Gastrocnemius medialis (tissue), 4 donors: ENCODE measurements around the gene XPO4. TPM values are rescaled to one million over a fixed set of nuclear protein-coding genes. Genes with fewer than 3 reads are reported as not detected.
"Not testable (repeated sequence)": the region's sequence is repeated elsewhere in the genome, so short reads cannot be mapped to it uniquely, and the experiment has no call there.

ENCODE experiments used
- ATAC-seq, 2 donors: fragments of 150-250 bp; one replicate each; pipeline ENCODE4 v1.9.1; 2016
- DNase-seq, 2 donors: peaks; one replicate each; pipeline ENCODE4 v3.0.0-alpha.2; 2019
- H3K27ac ChIP-seq, 4 donors: fragments of 200-600 bp; sonication (generic); 1 replicate in 1 of 4; 2 replicates in 3 of 4; pipeline ENCODE4 v1.5.1; 2016 to 2018; ENCODE audit warnings: mild to moderate bottlenecking in 2 of 4, moderate library complexity in 1 of 4
- H3K27me3 ChIP-seq, 3 donors: fragments of 200-600 bp; sonication (generic) in 2 of 3; 1 replicate in 1 of 3; 2 replicates in 2 of 3; pipeline versions ENCODE4 v1.5.1 to v1.6.0; 2016 to 2019; ENCODE audit warnings: mild to moderate bottlenecking in 1 of 3, moderate library complexity in 1 of 3
- H3K36me3 ChIP-seq, 2 donors: fragments of 200-600 bp; sonication (generic) in 1 of 2; one replicate each; pipeline ENCODE4 v1.5.1; 2017 to 2018
- H3K4me1 ChIP-seq, 2 donors: fragments of 200-600 bp; sonication (generic) in 1 of 2; one replicate each; pipeline ENCODE4 v1.5.1; 2016 to 2017; ENCODE audit warnings: mild to moderate bottlenecking in 2 of 2
- H3K4me3 ChIP-seq, 4 donors: fragments of 200-600 bp; sonication (generic) in 3 of 4; 1 replicate in 1 of 4; 2 replicates in 3 of 4; pipeline ENCODE4 v1.5.1; 2016 to 2019; ENCODE audit warnings: mild to moderate bottlenecking in 2 of 4
- H3K9me3 ChIP-seq, 3 donors: fragments of 200-600 bp; sonication (generic) in 2 of 3; 1 replicate in 1 of 3; 2 replicates in 2 of 3; pipeline ENCODE4 v1.5.1; 2016 to 2019
- CTCF ChIP-seq, 5 experiments: fragments of 450-650 bp in 3 of 5; fragments of 200-600 bp in 2 of 5; sonication (generic) in 2 of 5; IDR thresholded peaks in 4 of 5; conservative IDR thresholded peaks in 1 of 5; 1 replicate in 4 of 5; 2 replicates in 1 of 5; pipeline ENCODE4 v1.5.1; 2016 to 2019; ENCODE audit warnings: antibody characterized with exemption in 5 of 5, mild to moderate bottlenecking in 3 of 5, moderate library complexity in 3 of 5
- POLR2A ChIP-seq, 2 donors: fragments of 450-650 bp; IDR thresholded peaks; one replicate each; pipeline ENCODE4 v1.6.1; 2017; ENCODE audit warnings: antibody characterized with exemption in 2 of 2, mild to moderate bottlenecking in 2 of 2, moderate library complexity in 2 of 2
- in situ Hi-C, 4 donors: fragments of 200-750 bp; cut with MboI; loops; one replicate each; pipeline versions ENCODE4 v1.15.0 to v1.8.0; 2017; ENCODE audit warnings: low sequenced_read_pairs in 4 of 4
- intact Hi-C: fragments of 100-400 bp; cut with DNase I; formaldehyde crosslinking; loops from one replicate; pipeline ENCODE4 v1.15.1; 2023; ENCODE audit warnings: low total_unique reads
- total RNA-seq, 4 donors: library from RNA; depleted of rRNA; stranded (reverse); fragments of >200 nt; gene quantifications; one replicate each; pipeline versions ENCODE4 v1.1.0 to v1.2.3, GENCODE V29; 2016

Gene XPO4
- total RNA-seq, 4 donors from 2014 or later: 10.0 to 18.7 (median 14.7) TPM

GRCh38 chr13:20924758-20925394 lies 22.3 kb upstream of the XPO4 start:
- Histone ChIP-seq H3K27me3 (no peaks in the 10 kb centered on the region), H3K9me3 (no peaks in the 10 kb centered on the region), H3K4me1 (no peaks in the 10 kb centered on the region), H3K36me3 (no peaks in the 10 kb centered on the region), H3K27ac (no peak overlapping the region), H3K4me3 (no peak overlapping the region)
- in situ Hi-C loops (loop anchor here (5.0 to 25.0 kb wide), 8 partner anchors 210 to 738 kb away; partner anchors contain the start of genes GJB2 (in 2 of the 4) and IL17D (in 2 of the 4)), intact Hi-C loops (loop anchor here (2.0 kb wide), 3 partner anchors 212 to 430 kb away; no protein-coding TSS in a partner anchor)
- DNase-seq (peak; percentile 36 to 57), ATAC-seq (peak in 1 of 2 donors; percentile 68)
- TF ChIP-seq CTCF (IDR thresholded peaks at IDR 0.05 in 4 of 5, conservative IDR thresholded peaks at IDR 0.05 in 1 of 5) (peak; percentile 43 to 84 (median 64)), POLR2A (IDR thresholded peaks at IDR 0.05) (no peak)

GRCh38 chr13:20923272-20923671 lies 20.7 kb upstream of the XPO4 start:
- TF ChIP-seq CTCF (IDR thresholded peaks at IDR 0.05 in 4 of 5, conservative IDR thresholded peaks at IDR 0.05 in 1 of 5) (no peak), POLR2A (IDR thresholded peaks at IDR 0.05) (no peak)
- Histone ChIP-seq H3K27ac (no peak overlapping the region), H3K4me3 (no peak overlapping the region), H3K9me3 (no peaks in the 10 kb centered on the region), H3K4me1 (no peaks in the 10 kb centered on the region), H3K36me3 (no peaks in the 10 kb centered on the region), H3K27me3 (no peaks in the 10 kb centered on the region)
- in situ Hi-C loops (loop anchor here (10.0 to 25.0 kb wide), 4 partner anchors 208 to 736 kb away; partner anchors contain the start of genes GJB2 (in 1 of the 4) and IL17D (in 1 of the 4)), intact Hi-C loops (no loop called here)
- DNase-seq (no peak), ATAC-seq (no peak)

- DNase-seq (no peak), ATAC-seq (no peak)
- in situ Hi-C loops (loop anchor here (10.0 to 25.0 kb wide), 4 partner anchors 207 to 734 kb away; partner anchors contain the start of genes GJB2 (in 1 of the 4) and IL17D (in 1 of the 4)), intact Hi-C loops (no loop called here)
- Histone ChIP-seq H3K36me3 (no peaks in the 10 kb centered on the region), H3K9me3 (no peaks in the 10 kb centered on the region), H3K4me1 (no peaks in the 10 kb centered on the region), H3K27ac (no peak overlapping the region), H3K4me3 (no peak overlapping the region), H3K27me3 (no peaks in the 10 kb centered on the region)
- TF ChIP-seq POLR2A (IDR thresholded peaks at IDR 0.05) (no peak), CTCF (IDR thresholded peaks at IDR 0.05 in 4 of 5, conservative IDR thresholded peaks at IDR 0.05 in 1 of 5) (no peak)
Measured at GRCh38 chr13:20921572-20921971, 19.0 kb upstream of the XPO4 start.

GRCh38 chr13:20915676-20916075 lies 13.1 kb upstream of the XPO4 start:
- H3K27ac ChIP-seq, intact Hi-C loops, H3K4me3 ChIP-seq, H3K9me3 ChIP-seq, ATAC-seq, H3K4me1 ChIP-seq, DNase-seq, H3K27me3 ChIP-seq, H3K36me3 ChIP-seq: not testable (repeated sequence)
- in situ Hi-C loops: loop anchor here in 1 of 4 donors (25.0 kb wide), 1 partner anchor 728 kb away; the partner anchor contains the start of gene GJB2

- no peak overlapping the region for H3K4me3 ChIP-seq
- no peak for ATAC-seq
- intact Hi-C loops: no loop called here
- no peak for TF ChIP-seq CTCF (IDR thresholded peaks at IDR 0.05 in 4 of 5, conservative IDR thresholded peaks at IDR 0.05 in 1 of 5)
- no peak for TF ChIP-seq POLR2A (IDR thresholded peaks at IDR 0.05)
- H3K36me3 ChIP-seq: no peaks in the 10 kb centered on the region
- no peaks in the 10 kb centered on the region for H3K4me1 ChIP-seq
- in situ Hi-C loops: loop anchor here in 1 of 4 donors (25.0 kb wide), 1 partner anchor 724 kb away; the partner anchor contains the start of gene GJB2
- no peak overlapping the region for H3K27ac ChIP-seq
- no peak for DNase-seq
- no peaks in the 10 kb centered on the region for H3K9me3 ChIP-seq
- H3K27me3 ChIP-seq: no peaks in the 10 kb centered on the region
Measured at GRCh38 chr13:20911037-20911436, 8.5 kb upstream of the XPO4 start.
